Smooth muscle cell (in vitro differentiated cells): ENCODE data around the gene USP48. TPM values are rescaled to one million over a fixed set of nuclear protein-coding genes. Genes with fewer than 3 reads are reported as not detected.

Experiments used
- DNase-seq: peaks from one replicate; lab custom pipeline; 2025; ENCODE audit not compliant: unreplicated experiment; lab: John Stamatoyannopoulos, UW
- H2AFZ ChIP-seq: fragments of 200-600 bp; sonication (generic); 2 replicates; pipeline ENCODE4 v1.6.0; 2016; ENCODE audit warnings: antibody characterized with exemption, low read depth, mild to moderate bottlenecking
- H3F3A ChIP-seq: fragments of 200-600 bp; sonication (generic); 2 replicates; pipeline ENCODE4 v1.6.0; 2017; ENCODE audit warnings: antibody characterized with exemption, low read depth
- H3K27ac ChIP-seq: fragments of 200-600 bp; sonication (generic); 2 replicates; pipeline ENCODE4 v1.5.1; 2016; ENCODE audit warnings: low read depth, mild to moderate bottlenecking
- H3K27me3 ChIP-seq: fragments of 200-600 bp; sonication (generic); 2 replicates; pipeline ENCODE4 v1.6.1; 2016; ENCODE audit warnings: low read depth, mild to moderate bottlenecking
- H3K36me3 ChIP-seq: fragments of 200-600 bp; sonication (generic); 2 replicates; pipeline ENCODE4 v1.5.1; 2016; ENCODE audit warnings: low read depth
- H3K4me1 ChIP-seq: fragments of 200-600 bp; sonication (generic); 2 replicates; pipeline ENCODE4 v1.5.1; 2016; ENCODE audit warnings: low read depth
- H3K4me2 ChIP-seq: fragments of 200-600 bp; sonication (generic); 2 replicates; pipeline ENCODE4 v1.6.0; 2016; ENCODE audit warnings: mild to moderate bottlenecking
- H3K4me3 ChIP-seq: fragments of 200-600 bp; sonication (generic); 2 replicates; pipeline ENCODE4 v1.5.1; 2016; ENCODE audit warnings: mild to moderate bottlenecking
- H3K79me2 ChIP-seq: fragments of 200-600 bp; sonication (generic); 2 replicates; pipeline ENCODE4 v1.6.0; 2016; ENCODE audit warnings: low read depth, mild to moderate bottlenecking
- H3K9ac ChIP-seq: fragments of 200-600 bp; sonication (generic); 2 replicates; pipeline ENCODE4 v1.6.0; 2016; ENCODE audit warnings: low read depth
- H3K9me3 ChIP-seq: fragments of 200-600 bp; sonication (generic); replicated peaks from 2 replicates; pipeline ENCODE4 v1.5.1; 2016; ENCODE audit warnings: low read depth
- H4K20me1 ChIP-seq: fragments of 200-600 bp; sonication (generic); 2 replicates; pipeline ENCODE4 v1.6.0; 2016; ENCODE audit warnings: low read depth
- CTCF ChIP-seq: fragments of 200-600 bp; sonication (generic); IDR thresholded peaks from 2 replicates; pipeline ENCODE4 v1.5.1; 2017; ENCODE audit warnings: borderline replicate concordance, mild to moderate bottlenecking, antibody characterized with exemption; ENCODE audit not compliant: insufficient read depth, poor library complexity, severe bottlenecking
- WGBS: methylation state at CpG from one replicate; pipeline ENCODE4 v1.1.7; 2016; ENCODE audit warnings: low lambda C conversion rate; 5-methylcytosine and 5-hydroxymethylcytosine counted together
- polyA plus RNA-seq: library from polyadenylated mRNA; unstranded; fragments of >200 nt; fragmentation: Nextera tagmentation; extraction: Ambion mirVana; gene quantifications from 2 replicates; pipeline ENCODE4 v1.2.1, GENCODE V29; 2016
- total RNA-seq: library from RNA; depleted of rRNA; stranded (reverse); fragments of >200 nt; gene quantifications from 2 replicates; pipeline ENCODE4 v1.2.3, GENCODE V29; 2014

Gene USP48
- total and polyA plus RNA-seq, 2 experiments from 2014 or later, result 34.5 to 76.0 TPM

DNA sequence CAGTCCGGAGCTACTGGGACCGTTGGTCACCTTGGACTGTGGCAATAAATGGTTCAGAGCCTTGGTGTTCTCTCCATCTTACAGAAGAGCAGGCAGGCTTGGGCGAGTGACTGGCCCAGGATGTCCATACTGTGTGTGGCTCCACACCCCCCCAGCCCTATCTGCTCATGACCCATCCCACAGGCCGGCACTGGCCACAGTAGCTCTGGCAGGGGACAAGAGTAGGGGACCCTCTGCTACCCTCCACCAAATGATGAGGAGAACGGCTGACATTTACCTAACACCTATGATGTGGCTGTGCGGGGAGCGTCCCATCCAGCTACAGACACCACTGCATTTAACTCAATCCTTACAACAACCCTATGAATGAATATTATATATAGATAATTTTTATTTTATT is 42.4 kb upstream of the USP48 start:
- no peaks in the 10 kb centered on the region for H3F3A ChIP-seq
- no peaks in the 10 kb centered on the region for H3K27me3 ChIP-seq
- no peak overlapping the region for H3K27ac ChIP-seq
- no peaks in the 10 kb centered on the region for H4K20me1 ChIP-seq
- H3K36me3 ChIP-seq, result no peaks in the 10 kb centered on the region
- no peak for TF ChIP-seq CTCF
- no peak for DNase-seq
- no peak overlapping the region for H3K4me3 ChIP-seq
- no peak overlapping the region for H2AFZ ChIP-seq
- no peak overlapping the region for H3K4me2 ChIP-seq
- H3K4me1 ChIP-seq, result no peaks in the 10 kb centered on the region
- no peaks in the 10 kb centered on the region for H3K79me2 ChIP-seq
- H3K9me3 ChIP-seq, result no peaks in the 10 kb centered on the region
- 95% methylated on average over 7 of the region's 7 CpGs for WGBS
- H3K9ac ChIP-seq, result no peak overlapping the region

DNA sequence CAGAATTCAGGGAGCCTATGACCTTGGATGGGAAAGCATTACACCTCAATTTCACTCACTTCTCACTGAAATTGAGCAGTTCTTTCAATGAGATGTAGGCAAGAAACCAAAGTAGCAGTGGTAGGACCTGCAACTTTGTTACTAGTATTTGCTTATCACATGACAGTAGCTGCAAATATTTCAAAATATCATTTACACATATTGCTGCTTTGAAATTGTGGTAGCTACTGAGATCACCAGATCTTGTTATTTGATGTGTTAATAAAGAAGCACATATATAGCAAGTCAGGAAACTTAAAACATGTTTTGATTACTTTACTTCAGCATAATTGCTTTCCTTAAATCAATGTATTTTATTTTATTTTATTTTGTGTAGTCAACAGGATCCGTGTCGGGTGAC is 42.0 kb upstream of the USP48 start:
- H3K4me3 ChIP-seq, result no peak overlapping the region
- no peaks in the 10 kb centered on the region for H4K20me1 ChIP-seq
- DNase-seq, result no peak
- H3K9ac ChIP-seq, result no peak overlapping the region
- TF ChIP-seq CTCF, result no peak
- WGBS, result 97% methylated on average over 2 of the region's 2 CpGs
- H3F3A ChIP-seq, result no peaks in the 10 kb centered on the region
- H3K4me1 ChIP-seq, result no peaks in the 10 kb centered on the region
- H3K9me3 ChIP-seq, result no peaks in the 10 kb centered on the region
- H3K36me3 ChIP-seq, result no peaks in the 10 kb centered on the region
- no peak overlapping the region for H2AFZ ChIP-seq
- H3K27me3 ChIP-seq, result no peaks in the 10 kb centered on the region
- H3K27ac ChIP-seq, result no peak overlapping the region
- no peak overlapping the region for H3K4me2 ChIP-seq
- no peaks in the 10 kb centered on the region for H3K79me2 ChIP-seq

- Histone ChIP-seq H2AFZ (no peak overlapping the region), H3K36me3 (no peaks in the 10 kb centered on the region), H3K9ac (no peak overlapping the region), H3K27me3 (no peaks in the 10 kb centered on the region), H3K4me2 (no peak overlapping the region), H3K4me1 (no peaks in the 10 kb centered on the region), H3K79me2 (no peaks in the 10 kb centered on the region), H3F3A (no peaks in the 10 kb centered on the region), H4K20me1 (no peaks in the 10 kb centered on the region), H3K9me3 (no peaks in the 10 kb centered on the region), H3K27ac (no peak overlapping the region), H3K4me3 (no peak overlapping the region)
- no peak for TF ChIP-seq CTCF
- no peak for DNase-seq
- WGBS, result 95% methylated on average over 22 of the region's 22 CpGs
Observed at GRCh38 chr1:21823980-21824702, 41.2 kb upstream of the USP48 start.
